ENCODE data around the gene VSTM2L.

Gene VSTM2L

DNA sequence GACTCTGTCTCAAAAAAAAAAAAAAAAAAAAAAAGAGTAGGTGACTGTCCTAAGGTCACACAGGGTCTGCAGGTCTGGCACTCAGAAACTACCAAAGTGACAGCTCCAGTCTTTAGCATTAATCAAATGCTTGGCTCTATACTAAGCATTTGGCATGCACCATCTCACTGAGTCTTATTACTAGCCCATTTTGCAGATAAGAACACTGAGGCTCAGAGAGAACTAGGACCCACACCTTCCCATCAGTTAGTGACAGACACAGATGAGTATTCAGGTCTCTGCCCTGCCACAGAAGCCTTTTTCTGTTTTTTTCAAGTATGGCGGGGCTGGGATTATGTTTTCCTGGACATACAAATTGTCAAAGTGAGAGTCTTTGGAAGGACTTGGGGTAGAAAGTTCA, 23.1 kb upstream of the VSTM2L start:
- no peak for DNase-seq

DNA sequence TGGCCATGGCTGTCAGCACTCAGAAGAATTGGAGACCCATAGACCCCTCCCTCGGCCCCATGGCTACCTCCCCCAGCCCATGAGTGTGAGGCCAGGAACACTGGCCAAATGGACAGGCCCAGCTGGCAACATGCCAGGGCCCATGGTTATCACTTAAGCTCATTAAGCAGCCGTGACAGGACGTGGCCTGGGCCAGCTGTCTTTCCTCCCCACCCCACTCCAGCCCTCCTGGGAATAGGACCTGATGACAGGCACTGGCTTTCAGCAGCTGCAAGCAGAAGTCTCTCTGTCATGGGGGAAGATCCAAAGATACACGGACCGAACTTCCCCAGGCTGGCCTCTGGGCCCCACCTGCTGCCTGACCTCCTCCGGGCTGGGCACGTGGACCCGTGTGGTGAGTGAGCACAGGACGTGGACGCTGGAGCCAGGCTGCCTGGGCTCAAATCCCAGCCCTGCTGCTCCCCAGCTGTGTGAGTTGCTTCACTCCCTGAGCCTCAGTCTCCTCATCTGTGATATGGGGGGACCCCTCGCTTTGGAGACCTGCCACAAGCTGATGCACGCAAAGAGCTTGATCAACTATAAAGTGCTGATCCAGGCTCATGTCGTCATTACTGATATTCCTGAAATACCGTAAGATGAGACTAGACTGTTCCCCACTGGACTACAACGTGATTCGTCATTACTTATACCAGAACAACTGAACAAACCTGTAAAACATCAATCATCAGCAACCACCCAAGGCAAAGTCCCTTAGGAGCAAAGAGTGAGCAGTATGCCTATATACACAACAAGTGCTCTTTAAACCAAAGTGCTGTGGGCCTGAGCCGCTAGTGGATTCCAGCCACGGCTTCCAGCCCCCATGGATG, 22.0 kb upstream of the VSTM2L start:
- no peak for DNase-seq

DNA sequence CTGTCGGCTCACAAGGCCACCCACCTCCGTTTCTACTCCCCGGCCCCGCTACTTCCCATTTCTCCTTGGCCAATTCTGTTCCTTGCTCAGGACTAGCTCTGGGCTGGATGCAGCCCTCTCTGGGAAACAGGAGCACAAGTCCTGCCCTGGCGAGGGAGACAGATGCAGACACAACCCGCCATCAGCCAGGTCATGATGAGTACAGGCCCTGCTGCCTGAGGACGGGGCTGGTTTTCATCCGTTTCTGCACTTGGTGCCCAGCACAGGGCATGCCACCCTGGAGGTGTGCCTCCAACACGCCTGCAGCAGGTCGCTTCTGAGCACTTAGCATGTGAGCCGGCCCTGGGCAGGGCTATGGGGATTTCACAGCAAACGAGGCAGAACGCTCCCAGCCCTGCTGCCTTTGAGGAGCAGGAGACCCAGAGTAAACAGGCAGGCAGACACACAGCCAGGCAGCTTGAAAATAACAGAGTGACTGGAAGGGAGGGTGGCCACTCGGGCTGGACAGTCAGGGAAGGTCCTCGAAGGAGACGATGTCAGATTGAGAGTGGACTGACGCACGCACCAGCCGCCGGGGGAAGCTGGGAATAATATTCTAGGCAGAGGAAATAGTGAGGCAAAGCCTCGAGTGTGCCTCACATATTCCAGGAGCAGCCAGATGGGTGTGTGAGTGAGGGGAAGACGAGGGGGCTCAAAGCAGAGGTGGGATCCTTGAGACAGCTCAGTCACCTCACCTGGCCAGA, 21.2 kb upstream of the VSTM2L start:
- no peak for DNase-seq

- no peak for DNase-seq
Observed at GRCh38 chr20:37882961-37883712, 19.8 kb upstream of the VSTM2L start.

DNA sequence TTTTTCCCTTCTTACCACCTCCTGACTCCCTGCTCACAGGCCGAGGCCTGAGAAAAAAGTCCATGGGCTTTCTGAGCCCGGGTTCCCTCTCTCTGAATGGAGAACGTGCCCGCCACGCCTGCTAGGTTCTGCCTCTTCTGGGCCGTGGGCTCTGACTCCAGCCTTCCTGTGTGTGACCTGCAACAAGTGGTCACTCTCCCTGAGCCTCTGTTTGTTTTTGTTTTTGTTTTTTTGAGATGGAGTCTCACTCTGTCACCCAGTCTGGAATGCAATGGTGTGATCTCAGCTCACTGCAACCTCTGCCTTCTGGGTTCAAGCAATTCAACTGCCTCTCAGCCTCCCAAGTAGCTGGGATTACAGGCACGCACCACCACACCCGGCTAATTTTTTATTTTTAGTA, 17.9 kb upstream of the VSTM2L start:
- DNase-seq = no peak

DNA sequence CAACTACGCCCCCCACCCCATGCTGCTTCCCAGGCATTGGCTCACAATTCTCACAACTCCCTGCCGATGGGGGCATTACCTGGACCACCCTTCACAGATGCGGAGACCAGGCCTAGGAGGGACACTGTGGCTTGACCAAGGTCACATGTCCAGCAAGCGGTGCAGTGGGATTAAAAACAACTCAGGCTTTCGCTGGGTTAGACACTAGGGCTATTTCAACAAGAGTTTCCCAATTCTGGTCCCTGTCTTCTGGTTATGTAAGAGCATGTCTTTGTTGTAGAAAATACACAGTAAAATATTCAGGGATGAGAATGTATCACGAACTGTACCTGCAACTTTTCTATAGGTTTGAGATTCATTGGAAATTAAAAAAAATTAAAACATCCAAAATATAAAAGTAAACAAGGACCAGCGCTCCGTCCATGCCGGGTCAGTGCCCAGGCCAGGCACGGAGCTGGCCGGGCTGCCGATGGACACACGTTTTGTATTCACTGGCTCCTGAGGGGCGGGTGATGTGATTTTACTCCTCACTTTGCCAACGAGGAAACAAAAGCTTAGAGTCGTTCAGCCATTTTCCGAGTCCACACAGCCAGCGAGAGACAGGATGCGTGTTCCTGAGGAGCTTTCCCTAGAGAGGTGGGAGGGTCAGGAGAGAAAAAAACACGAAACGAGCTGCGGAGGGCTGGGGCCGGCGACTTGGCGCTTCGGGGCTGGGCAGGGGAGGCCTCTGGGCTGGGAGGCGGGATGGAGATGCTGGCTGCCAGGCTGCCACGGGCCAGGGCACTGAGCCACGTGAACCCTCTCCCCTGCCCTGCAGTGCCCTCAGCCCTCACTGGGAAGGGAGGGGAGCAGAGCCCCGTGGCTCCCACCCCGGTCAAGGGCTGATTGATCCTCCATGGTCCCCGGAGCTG, 17.1 kb upstream of the VSTM2L start:
- no peak for DNase-seq

DNA sequence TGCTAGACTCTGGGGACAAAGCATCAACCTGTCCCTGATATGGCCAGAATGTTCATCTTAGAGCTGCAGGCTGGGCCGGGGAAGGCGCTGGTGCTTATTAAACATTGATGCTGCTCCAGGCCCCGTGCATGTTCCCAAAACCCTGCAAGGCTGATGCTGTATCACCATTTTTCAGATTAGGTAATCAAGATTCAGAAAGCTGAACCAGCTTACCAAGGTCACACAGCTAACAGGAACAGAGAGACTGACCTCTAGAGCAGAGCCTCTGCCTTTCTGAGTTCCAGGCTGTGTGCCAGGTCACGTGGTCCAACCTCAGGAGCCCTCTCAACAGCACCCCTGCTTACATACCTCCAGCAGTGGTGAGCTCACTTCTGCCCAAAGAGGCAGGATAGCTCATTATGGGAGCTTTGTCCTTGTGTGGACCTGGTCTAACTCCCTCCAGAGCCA, 16.1 kb upstream of the VSTM2L start:
- DNase-seq = no peak

- no peak for DNase-seq
Observed at GRCh38 chr20:37888641-37889040, 14.3 kb upstream of the VSTM2L start.

- no peak for DNase-seq
Observed at GRCh38 chr20:37890108-37890507, 12.8 kb upstream of the VSTM2L start.

DNA sequence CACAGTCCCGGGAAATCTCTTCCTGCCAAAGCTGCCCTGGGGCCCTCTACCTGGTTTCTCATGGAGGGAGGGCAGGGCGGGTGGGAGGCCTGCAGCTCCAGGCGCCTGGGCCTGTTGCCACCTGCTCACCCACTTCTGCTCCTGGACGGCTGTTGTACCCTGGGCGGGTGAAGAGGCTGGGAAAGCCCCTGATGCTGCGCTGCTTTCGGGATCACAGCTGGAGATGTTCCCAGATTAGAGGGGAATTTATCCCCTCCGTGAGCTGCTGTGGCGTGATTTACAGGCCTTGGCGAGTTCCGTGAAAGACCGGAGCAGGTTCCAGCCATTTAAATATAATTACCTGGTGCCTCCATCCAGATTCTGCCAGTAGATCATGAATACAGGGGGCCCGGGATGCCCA, 12.3 kb upstream of the VSTM2L start:
- no peak for DNase-seq

- no peak for DNase-seq
Observed at GRCh38 chr20:37892001-37892400, 10.9 kb upstream of the VSTM2L start.

- DNase-seq = no peak
Observed at GRCh38 chr20:37893566-37894241, 9.2 kb upstream of the VSTM2L start.

DNA sequence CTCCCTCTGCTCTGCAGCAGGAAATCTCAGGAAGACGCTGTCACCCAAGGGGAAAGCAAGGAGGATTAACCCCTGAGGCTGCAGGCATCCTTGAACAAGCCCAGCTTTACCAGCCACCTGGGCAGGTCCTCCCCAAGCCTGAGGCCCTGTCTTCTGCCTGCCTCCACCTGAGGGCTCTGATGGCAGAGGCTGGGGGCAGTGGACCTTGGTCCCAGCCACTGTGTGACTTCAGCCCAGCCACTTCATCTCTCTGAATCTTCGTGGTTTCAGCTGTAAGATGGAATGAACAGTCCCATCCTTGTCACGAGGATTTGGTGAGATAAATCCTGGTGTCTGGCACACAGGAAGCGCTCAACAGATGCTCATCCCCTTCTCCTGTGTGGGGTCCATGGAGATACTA, 8.5 kb upstream of the VSTM2L start:
- no peak for DNase-seq

DNA sequence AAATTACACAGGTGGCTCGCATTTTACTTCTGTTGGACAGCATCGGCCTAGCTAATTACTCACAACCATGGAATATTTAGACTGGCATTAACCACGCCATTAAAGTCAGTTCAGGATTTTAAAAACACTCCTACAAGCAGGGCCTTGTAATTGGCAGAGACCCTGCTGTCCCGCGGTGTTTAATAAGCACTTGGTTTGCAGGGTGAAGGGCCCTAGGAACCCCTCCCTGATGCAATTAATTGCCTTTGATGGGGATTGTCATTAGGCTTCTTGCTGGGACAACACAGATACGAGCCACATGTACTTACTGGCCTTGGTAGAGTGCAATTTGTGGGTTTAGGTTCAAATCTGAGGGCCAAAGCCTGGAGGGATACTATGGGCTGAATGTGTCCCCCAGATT, 7.8 kb upstream of the VSTM2L start:
- no peak for DNase-seq

DNA sequence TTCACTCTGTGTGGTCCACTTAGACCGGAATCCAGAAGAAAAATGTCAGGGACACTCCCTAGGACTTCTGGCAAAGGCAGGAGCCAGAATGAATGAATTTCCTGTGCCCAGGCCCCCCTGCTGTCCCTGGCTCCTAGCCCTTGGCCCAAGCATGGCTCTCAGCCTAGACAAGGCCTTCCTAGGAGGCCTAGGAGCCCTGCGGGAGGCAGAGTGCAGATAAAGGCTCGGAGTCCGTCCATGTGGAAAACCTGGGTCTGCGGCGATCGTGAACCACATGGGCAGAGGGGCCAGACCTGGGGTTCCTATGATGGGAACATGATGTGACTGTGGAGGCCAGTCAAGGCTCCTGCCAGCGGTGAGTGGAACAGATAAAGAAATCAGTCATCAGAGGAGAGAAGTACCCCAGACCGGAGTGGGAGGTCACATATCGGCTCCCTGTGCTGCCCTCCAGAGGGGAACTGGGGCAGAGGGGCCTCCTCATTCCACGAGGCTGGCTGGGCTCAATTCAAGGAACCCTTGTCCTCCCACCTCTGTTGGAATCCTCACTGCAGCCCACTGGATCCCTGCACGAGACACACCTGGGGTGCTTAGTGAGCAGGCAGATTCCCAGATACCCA, 5.9 kb upstream of the VSTM2L start:
- no peak for DNase-seq

- DNase-seq = peak; percentile 65
Observed at GRCh38 chr20:37898233-37899104, 4.5 kb upstream of the VSTM2L start.

DNA sequence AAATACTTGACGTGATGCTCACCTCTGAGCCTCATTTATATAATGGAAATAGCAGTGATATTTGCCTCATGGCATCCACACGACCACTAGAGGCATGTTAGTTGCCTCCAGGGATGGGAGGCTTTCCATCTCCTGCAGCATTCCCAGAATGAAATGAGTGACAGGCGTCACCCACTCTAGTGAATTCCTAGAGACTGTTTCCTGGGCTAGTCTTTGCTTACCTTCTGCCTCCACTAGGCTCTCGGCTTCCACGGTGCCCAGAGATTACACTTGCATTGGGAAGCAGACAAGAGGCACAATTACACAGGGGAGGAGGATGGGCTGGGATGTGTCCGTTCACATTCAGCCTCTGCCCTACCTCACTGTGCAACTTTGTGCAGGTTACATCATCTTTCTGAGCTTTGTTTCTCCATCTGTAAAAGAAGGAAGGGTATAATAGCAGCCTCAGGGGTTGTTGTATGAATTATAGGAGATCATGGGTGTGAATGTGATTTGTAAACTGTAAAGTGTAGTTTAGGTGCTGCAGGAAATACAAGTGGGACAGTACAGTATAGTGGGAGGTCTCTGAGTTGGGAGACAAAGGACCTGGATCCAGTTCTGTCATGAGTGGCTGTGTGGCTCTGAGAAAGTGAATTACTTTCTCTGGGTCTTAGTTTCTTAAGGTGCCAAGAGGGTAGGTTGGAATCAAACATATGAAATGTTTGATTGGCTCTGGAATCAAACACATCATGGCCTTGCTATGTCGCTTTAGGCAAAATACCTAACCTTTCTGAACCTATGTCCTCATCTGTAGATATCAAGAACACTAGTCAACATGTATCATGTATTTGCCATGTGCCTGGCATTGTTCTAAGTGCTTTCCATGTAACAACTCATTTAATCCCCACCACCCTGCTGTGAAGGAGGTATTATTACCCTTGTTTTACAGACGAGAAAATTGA, 3.6 kb upstream of the VSTM2L start:
- no peak for DNase-seq

- DNase-seq = no peak
Observed at GRCh38 chr20:37901240-37901639, 1.7 kb upstream of the VSTM2L start.

All from activated CD4-positive, alpha-beta T cell treated with anti-CD3 and anti-CD28 coated beads, Interleukin-10, Interleukin-2, amounts not matched to agents 100 ng/mL and 50 ng/mL, durations not matched to agents 16 hours and 8 hours (primary cell).